Activated CD8-positive, alpha-beta memory T cell treated with anti-CD3 and anti-CD28 coated beads, Interleukin-2, amount 50 U/mL, for 4 hours (primary cell): ENCODE measurements around the gene NUDT16L1.

Experiments
- DNase-seq: peaks from one replicate; pipeline ENCODE4 v3.0.0-alpha.2; 2020

Gene NUDT16L1

GRCh38 chr16:4664538-4665418, 28.6 kb upstream of the NUDT16L1 start:
- DNase-seq = peak; percentile 51

- DNase-seq = no peak
Observed at GRCh38 chr16:4666537-4667202, 26.7 kb upstream of the NUDT16L1 start.

- no peak for DNase-seq
Observed at GRCh38 chr16:4667203-4667963, 26.0 kb upstream of the NUDT16L1 start.

GRCh38 chr16:4668313-4668960, 24.9 kb upstream of the NUDT16L1 start:
- DNase-seq = no peak

DNA sequence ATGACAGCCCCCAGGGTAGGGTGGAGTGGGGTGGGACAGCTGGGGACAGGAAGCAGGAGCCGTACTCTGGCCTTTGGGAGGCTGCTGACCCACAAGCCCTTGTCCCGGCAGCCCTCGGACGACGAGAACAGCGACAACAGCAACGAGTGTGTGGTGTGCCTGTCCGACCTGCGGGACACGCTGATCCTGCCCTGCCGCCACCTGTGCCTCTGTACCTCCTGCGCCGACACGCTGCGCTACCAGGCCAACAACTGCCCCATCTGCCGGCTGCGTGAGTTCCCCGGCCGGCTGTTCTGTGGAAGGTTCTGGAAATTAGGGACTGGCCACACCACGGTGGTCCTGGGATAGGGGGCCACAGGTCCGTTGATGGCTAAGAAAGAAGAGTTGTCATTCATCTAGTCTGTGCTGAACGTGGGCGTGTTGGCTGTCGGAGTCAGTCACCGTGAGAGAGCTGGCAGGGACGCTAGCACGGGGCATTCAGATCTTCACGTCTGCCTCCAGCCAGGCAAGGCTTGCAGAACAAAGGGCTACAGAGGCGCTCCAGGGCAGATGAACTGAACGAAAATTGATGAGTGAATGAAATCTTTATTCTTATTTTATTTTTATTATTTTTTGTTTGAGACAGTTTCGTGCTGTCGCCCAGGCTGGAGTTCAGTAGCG, 19.8 kb upstream of the NUDT16L1 start:
- DNase-seq = no peak

- DNase-seq = no peak
Observed at GRCh38 chr16:4674926-4675530, 18.3 kb upstream of the NUDT16L1 start.

DNA sequence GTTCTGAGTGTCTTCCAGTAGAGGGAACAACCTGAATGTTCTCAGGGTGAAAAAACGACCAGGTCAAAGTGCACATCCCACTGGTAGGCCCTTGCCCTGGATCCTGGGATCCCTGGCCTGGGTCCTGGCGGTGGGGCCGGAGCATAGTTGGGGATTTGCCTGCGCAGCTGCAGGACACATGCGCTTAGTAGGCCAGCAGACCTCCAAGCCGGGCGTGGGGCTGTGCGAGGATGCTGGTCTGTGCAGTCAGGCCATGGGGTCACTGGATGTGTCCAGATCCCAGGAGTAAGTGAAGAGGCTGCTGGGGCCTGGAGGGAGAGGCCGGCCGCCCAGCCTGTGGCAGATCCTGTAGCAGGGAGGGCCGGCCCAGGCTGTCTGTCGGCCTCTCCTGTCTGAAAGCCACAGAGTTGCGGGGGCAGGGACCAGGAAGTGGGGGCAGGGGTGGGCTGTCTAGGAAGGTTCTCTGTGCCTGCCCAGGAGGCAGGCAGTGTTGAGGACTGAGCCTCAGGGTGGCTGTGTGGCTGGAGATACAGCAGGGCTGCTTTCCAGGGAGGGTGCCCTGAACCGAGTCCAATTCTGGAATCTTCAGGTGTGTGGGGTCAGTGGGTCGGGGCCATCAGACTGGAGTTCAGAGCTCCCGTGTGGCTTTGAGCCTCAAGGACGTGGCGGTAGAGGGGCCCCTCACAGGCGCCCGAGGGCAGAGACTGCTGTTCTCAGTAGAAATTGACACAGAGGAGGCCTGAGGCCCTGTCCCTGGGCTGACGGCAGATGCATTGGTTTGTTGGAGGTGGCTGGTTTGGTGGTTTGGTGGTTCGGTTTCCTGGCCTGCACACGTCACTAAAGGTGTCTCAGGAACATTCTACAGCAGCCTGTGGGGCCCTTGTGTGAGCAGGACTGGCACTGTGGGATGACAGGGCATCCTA, 17.2 kb upstream of the NUDT16L1 start:
- peak; percentile 58 for DNase-seq

GRCh38 chr16:4676831-4677230, 16.5 kb upstream of the NUDT16L1 start:
- no peak for DNase-seq

DNA sequence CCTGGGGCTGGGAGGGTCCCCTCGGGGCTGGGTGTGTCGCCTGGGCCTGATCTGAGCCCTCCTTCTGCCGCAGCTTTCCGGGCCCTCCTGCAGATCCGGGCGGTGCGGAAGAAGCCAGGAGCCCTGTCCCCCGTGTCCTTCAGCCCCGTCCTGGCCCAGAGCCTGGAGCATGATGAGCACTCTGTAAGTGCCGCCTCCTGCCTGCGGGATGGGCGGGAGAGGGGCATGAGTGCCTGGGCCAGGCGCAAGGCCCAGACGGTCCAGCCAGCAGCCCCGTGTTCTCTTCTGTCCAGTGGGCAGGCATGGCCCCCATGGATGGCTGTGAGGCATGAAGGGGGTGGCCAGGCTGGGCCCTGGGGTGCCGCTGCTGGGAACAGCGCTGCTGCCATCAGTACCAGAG, 16.0 kb upstream of the NUDT16L1 start:
- no peak for DNase-seq

- no peak for DNase-seq
Observed at GRCh38 chr16:4677994-4678393, 15.4 kb upstream of the NUDT16L1 start.

- DNase-seq = no peak
Observed at GRCh38 chr16:4678596-4678995, 14.8 kb upstream of the NUDT16L1 start.

- no peak for DNase-seq
Observed at GRCh38 chr16:4679156-4679849, 14.1 kb upstream of the NUDT16L1 start.

- DNase-seq = no peak
Observed at GRCh38 chr16:4679850-4680636, 13.3 kb upstream of the NUDT16L1 start.

GRCh38 chr16:4680673-4681470, 12.5 kb upstream of the NUDT16L1 start:
- DNase-seq = no peak

DNA sequence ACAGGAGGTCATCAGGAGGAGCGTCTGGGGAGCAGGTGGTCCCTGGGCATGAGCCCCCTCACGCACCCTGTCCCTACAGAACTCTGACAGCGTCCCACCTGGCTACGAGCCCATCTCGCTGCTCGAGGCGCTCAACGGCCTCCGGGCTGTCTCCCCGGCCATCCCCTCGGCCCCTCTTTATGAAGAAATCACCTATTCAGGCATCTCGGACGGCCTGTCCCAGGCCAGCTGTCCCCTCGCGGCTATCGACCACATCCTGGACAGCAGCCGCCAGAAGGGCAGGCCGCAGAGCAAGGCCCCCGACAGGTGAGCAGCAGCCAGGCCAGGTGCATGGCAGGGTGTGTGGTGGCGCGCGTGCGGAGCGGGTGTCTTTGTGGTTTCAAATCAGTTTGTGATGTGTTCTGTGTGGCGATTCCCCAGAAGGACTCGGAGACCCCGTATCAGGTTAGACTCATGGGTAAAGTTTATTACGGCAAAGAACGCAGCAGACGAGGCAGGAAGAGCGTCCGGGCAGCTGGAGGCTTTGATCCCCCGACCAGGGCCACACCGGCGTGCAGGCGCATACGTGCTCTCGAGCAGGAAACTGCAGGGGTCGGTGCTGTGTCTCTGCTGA, 11.8 kb upstream of the NUDT16L1 start:
- DNase-seq = no peak

DNA sequence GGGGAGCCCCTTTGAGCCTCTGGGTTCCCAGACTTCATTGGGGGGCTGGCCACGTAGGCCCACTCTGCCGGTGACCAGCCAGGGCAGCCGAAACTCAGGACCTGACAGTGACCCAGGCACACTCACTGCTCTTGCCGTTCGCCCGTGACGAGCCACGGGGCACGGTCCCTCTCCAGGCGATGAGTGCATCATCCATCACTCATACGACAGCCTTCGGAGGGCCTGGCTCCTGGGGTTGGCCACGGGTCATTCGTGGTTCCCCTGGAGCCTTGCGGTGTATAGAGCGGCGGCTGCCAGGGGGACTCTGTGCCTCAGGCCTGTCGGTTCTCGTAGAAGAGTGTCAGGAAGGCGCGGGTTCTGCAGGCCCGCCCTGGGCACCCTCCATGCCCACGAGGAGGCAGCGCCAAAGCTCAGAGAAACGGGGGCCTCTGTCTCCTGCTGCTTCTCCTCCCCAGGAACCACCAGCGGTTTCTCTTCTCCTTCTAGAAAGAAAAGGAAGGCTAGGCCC, 11.2 kb upstream of the NUDT16L1 start:
- no peak for DNase-seq

DNA sequence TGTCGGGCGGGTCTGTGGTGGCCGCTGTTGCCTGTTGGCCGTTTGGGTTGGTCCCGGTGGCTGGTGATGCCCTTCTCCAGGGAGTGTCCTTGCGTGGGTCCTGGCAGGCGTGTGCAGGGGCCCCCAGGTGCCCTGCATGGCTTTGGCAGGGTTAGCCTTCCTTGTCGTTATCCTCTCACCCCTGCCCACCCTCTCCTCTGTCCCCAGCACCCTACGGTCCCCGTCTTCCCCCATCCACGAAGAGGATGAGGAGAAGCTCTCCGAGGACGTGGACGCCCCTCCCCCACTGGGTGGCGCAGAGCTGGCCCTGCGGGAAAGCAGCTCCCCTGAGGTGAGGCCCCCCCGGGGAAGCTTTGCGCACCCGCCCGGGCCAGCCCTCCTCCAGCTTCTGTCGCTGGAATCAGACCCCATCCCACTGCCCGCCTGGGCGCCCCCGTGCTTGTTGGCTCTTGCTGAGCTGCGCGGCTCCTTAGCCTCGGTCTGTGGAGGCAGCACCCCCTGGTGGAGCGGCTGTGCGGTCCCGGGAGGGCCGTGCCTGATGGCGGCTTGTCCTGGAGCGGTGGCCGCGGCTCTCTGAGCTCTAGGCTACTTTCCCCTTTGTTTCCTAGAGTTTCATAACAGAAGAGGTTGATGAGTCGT, 10.6 kb upstream of the NUDT16L1 start:
- peak; percentile 44 for DNase-seq
